ENCODE measurements around the gene FARP1.

The FARP1 gene

DNA sequence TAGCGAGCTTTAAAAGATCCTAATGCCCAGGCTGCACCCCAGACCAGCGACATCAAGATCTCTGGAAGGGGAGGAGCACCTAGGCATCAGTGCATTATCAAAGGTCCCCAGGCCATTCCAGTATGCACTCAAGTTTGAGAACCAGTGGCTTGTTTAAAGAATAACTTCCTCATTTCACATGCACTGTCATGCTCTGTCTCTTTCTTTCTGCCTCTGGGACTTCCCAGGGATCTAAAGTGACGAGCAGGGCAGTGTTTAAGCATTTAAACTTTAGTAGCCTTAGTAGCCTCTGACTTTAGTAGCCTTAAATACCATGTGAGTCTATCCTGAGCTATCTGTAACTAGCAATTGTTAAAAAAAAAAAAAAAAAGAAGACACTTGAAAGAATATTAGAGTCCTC, 8.9 kb upstream of the FARP1 start:
- no peak for DNase-seq (ENCODE audit: low read depth in 4 of 4, low spot score in 1 of 4)

- no peak for DNase-seq (ENCODE audit: low read depth in 4 of 4, low spot score in 1 of 4)
Measured at GRCh38 chr13:98134901-98135300, 8.0 kb upstream of the FARP1 start.

GRCh38 chr13:98141091-98141490, 1.8 kb upstream of the FARP1 start:
- DNase-seq (ENCODE audit: low read depth in 4 of 4, low spot score in 1 of 4): no peak

DNA sequence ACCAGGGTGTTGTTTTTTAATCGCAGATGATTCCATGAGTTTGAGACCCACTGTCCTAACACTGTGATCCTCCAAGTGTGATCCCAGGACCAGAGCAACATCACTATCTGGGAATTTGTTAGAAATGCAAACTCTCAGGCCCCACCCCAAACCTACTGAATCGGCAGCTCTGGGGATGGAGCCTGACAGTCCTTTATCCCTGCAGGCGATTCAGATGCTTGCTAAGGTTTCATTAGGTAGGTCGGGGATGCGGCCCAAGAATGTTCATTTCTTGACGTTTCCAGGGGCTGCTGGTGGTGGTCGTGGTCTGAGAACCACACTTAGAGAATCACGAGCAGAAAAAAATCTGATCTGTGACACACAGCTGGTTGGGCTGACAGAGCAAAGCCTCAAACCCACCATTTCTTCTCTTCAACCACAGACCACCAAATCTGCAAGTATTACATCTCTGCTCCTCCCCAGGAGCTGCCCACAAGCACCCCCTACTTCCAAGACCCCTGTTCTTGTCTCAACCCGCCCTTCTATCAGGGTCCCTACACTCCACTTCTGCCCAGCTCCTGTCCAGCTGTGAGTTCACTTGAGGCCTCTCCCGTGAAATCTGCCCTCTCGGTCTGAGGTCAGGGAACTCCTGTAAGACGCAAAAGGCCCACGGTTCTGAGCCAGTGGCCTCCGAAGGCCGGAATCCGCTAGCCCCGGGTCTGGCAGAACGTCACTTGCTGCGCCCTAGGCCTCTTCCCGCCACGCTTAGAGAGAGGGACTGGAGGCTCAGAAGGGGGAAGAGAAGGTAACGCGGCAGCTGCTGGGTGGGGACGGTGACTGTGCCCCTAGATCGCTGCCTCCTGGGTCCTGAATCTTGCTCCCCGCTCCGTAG, 1.1 kb upstream of the FARP1 start:
- no peak for DNase-seq (ENCODE audit: low read depth in 4 of 4, low spot score in 1 of 4)

GRCh38 chr13:98143157-98143553, 261 bp downstream of the FARP1 start:
- no peak for DNase-seq (ENCODE audit: low read depth in 4 of 4, low spot score in 1 of 4)

GRCh38 chr13:98143601-98144026, 720 bp downstream of the FARP1 start:
- DNase-seq (ENCODE audit: low read depth in 4 of 4, low spot score in 1 of 4): no peak

- no peak for DNase-seq (ENCODE audit: low read depth in 4 of 4, low spot score in 1 of 4)
Measured at GRCh38 chr13:98144027-98144741, 1.3 kb downstream of the FARP1 start.

GRCh38 chr13:98144801-98145350, 2.0 kb downstream of the FARP1 start:
- no peak for DNase-seq (ENCODE audit: low read depth in 4 of 4, low spot score in 1 of 4)

- no peak for DNase-seq (ENCODE audit: low read depth in 4 of 4, low spot score in 1 of 4)
Measured at GRCh38 chr13:98147521-98147920, 4.6 kb downstream of the FARP1 start.

DNA sequence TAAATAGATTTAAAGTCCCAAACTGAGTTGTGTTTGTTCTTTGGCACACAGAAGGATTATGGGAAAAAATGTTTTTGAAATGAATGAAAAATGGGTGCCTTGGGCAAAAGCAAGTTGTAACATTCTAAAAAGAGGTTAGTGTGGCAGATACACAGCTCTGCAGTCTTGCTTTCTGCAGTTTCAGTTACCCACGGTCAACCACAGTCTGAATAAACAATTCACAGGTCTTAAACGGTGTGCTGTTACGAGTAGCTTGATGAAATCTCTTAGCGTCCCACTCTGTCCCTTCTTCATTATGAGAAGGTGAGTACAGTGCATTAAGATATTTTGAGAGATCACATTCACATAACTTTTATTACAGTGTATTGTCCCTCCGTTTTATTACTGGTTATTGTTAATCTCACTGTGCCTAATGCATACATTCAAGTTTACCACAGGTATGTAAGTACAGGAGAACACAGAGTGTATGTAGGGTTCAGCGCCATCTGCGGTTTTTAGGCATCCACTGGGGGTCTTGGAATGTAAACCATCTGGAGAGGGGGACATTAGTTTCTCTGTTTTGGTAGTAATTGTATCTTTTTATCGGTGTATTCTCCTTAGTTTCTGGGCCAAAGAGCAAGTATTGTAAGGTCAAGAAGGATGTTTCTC, 8.1 kb downstream of the FARP1 start:
- no peak for DNase-seq (ENCODE audit: low read depth in 4 of 4, low spot score in 1 of 4)

- no peak for DNase-seq (ENCODE audit: low read depth in 4 of 4, low spot score in 1 of 4)
Measured at GRCh38 chr13:98155475-98156109, 12.7 kb downstream of the FARP1 start.

GRCh38 chr13:98156259-98156658, 13.4 kb downstream of the FARP1 start:
- DNase-seq (ENCODE audit: low read depth in 4 of 4, low spot score in 1 of 4): no peak

GRCh38 chr13:98157188-98157587, 14.3 kb downstream of the FARP1 start:
- no peak for DNase-seq (ENCODE audit: low read depth in 4 of 4, low spot score in 1 of 4)

GRCh38 chr13:98157609-98158008, 14.7 kb downstream of the FARP1 start:
- DNase-seq (ENCODE audit: low read depth in 4 of 4, low spot score in 1 of 4): no peak

DNA sequence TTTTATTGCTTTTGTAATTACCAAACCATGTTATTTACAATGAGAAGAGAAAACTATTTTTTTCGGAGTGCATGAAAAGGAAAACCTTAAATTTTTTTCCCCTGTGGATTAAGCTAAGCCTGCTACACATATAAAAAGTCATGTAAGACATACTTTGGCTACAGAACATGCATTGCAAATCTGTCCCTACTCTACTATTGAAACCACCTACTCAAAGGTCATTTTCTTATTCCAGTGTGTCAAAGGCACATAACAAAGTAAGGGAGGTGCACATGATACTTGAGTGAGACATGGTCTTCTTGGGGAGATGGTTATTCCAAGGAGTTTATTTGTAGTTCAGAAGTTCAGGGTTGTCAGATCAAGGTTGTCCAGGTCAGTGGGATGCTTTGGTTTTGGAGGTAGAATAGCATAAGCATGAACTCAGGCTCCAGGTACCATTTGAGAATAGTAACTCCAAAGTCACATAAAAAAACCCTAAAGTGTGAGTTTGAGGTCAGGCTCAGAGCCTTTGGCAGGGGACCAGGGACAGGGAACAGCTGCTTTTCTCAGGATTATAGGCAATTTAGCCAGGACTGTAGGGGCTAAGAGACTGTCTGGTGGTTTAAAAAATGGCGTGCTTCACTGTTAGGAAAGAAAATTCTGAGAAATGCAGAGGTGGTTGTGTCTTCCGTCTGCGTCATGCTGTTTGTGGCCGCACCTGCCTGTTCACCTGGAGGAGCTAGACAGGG, 15.4 kb downstream of the FARP1 start:
- DNase-seq (ENCODE audit: low read depth in 4 of 4, low spot score in 1 of 4): no peak

DNA sequence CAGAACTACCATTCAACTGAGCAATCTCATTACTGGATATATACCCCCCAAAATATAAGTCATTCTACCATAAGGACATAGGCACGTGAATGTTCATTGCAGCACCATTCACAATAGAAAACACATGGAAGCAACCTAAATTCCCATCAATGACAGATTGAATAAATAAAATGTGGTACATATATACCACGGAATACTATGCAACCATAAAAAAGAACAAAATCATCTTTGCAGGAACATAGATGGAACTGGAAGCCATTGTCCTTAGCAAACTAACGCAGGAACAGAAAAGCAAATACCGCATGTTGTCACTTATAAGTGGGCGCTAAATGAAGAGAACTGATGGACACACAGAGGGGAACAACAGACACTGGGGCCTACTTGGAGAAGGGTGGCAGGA, 20.0 kb downstream of the FARP1 start:
- no peak for DNase-seq (ENCODE audit: low read depth in 4 of 4, low spot score in 1 of 4)

DNA sequence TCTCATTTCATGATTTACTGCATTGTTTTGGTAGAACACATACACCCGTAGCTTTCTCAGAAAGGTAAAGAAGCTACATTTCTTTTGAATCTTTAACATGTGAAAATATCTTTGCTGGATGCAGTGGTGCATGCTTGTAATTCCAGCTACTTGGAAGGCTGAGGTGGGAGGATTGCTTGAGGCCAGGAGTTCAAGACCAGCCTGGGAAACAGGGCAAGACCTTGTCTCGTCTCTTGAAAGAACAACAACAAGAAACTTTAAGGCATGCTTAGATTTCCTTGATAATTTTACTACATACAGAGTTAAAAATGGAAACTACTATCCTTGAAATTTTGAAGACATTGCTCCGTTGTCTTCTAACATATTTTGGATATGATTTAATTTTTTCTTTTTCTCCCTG, 26.4 kb downstream of the FARP1 start:
- no peak for DNase-seq (ENCODE audit: low read depth in 4 of 4, low spot score in 1 of 4)

DNA sequence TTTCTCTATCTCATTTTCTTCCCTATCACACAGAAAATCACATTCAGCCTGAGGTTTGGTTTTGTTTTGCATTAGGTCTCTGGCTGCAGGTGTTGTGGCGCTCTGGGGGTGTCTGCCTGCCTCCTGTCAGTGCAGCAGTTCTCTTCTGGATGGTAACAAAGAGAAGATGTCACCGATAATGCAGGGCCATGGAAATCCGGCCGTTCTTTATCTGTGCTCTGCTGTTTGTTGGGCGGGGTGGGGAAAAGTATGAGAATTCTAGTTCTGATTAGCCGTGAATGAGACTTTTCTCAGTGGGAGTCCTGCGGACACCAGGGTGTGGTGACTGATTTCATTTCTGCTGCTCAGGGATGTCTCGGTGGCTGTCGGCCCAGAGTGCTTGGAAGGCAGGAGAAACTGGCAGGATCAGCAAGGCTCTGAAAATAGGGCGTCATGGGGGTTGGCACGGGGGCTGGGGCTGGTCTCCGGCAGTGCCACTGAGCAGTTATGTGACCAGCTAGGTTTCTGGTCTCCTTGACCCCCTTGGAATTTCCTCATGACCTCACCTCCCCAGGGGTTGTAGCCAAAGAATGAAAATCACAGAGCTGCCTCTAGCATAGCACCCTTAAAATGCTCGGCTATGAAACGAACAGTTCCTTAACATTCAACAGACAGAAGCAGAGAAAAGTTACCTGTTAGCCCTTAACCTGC, 29.2 kb downstream of the FARP1 start:
- DNase-seq (ENCODE audit: low read depth in 4 of 4, low spot score in 1 of 4): no peak

DNA sequence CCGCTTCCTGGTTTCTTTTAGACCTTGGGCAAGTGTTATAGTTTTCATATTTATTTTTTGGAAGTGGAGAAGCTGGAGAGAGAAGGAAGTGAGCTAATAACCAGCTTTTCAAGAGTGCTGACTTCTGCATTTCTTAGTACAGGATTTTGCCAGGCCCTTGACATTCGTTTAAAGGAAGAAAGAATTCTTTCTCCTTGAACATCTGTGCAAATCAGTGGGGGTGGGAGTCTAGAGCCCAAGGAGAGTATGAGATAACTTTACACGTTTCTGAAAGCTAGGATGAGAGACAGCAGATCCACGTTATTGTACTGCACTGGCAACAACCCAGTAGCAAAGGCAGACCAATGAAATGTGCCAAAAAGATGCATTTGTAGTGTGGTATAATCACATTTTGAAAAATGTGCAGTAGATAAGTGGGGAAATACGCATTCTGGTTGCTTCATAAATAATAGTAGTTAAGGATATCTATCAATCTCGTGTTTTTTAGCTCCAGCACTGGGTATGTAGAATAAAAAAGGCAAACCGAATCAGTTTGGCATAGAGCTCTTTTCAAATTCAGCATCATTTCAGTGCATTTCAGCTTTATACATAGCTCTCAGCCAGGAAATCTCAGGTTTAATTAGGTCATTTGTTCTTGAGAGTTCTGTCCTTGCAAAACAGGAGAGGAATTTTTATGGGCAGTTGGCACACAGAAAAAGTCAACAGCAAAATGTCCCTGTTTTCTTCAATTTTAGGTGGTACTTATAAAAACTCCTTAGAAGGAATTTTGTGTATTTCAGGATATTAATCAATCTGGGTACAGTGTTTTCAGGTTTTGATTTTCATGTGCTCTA, 29.9 kb downstream of the FARP1 start:
- DNase-seq (ENCODE audit: low read depth in 4 of 4, low spot score in 1 of 4): no peak
